ENCODE data around the gene LRRC53. TPM values are rescaled to one million over a fixed set of nuclear protein-coding genes. Genes with fewer than 3 reads are reported as not detected.

Gene LRRC53
- total RNA-seq, 1 donor from 2014 or later, result 0.07 TPM

GRCh38 chr1:74463333-74463988 is 49.0 kb downstream of the LRRC53 start:
- TF ChIP-seq CTCF (IDR thresholded peaks at IDR 0.05; ENCODE audit: unreplicated experiment), result no peak
- Mint-ChIP-seq H3K4me1 (ENCODE audit: low read depth) (peaks cover 16% of the 10 kb centered on the region), H3K27ac (no peak overlapping the region), H3K27me3 (no peaks in the 10 kb centered on the region), H3K36me3 (ENCODE audit: insufficient read depth) (peaks cover 1% of the 10 kb centered on the region), H3K4me3 (ENCODE audit: low read depth) (no peak overlapping the region), H3K9me3 (ENCODE audit: low read depth) (peaks cover 7% of the 10 kb centered on the region)
- DNase-seq (ENCODE audit: low spot score, unreplicated experiment), result no peak

GRCh38 chr1:74457253-74457652 is 55.2 kb downstream of the LRRC53 start:
- no peak for TF ChIP-seq CTCF (IDR thresholded peaks at IDR 0.05; ENCODE audit: unreplicated experiment)
- Mint-ChIP-seq H3K27ac (no peak overlapping the region), H3K27me3 (no peaks in the 10 kb centered on the region), H3K36me3 (ENCODE audit: insufficient read depth) (no peaks in the 10 kb centered on the region), H3K9me3 (ENCODE audit: low read depth) (no peaks in the 10 kb centered on the region), H3K4me3 (ENCODE audit: low read depth) (no peak overlapping the region), H3K4me1 (ENCODE audit: low read depth) (peaks cover 3% of the 10 kb centered on the region)
- no peak for DNase-seq (ENCODE audit: low spot score, unreplicated experiment)

- Mint-ChIP-seq H3K27me3 (no peaks in the 10 kb centered on the region), H3K4me3 (ENCODE audit: low read depth) (no peak overlapping the region), H3K9me3 (ENCODE audit: low read depth) (no peaks in the 10 kb centered on the region), H3K27ac (no peak overlapping the region), H3K36me3 (ENCODE audit: insufficient read depth) (no peaks in the 10 kb centered on the region), H3K4me1 (ENCODE audit: low read depth) (peaks cover 3% of the 10 kb centered on the region)
- DNase-seq (ENCODE audit: low spot score, unreplicated experiment), result no peak
- no peak for TF ChIP-seq CTCF (IDR thresholded peaks at IDR 0.05; ENCODE audit: unreplicated experiment)
Observed at GRCh38 chr1:74455390-74455789, 57.0 kb downstream of the LRRC53 start.

- no peak overlapping the region for H3K4me3 Mint-ChIP-seq (ENCODE audit: low read depth)
- no peaks in the 10 kb centered on the region for H3K27me3 Mint-ChIP-seq
- no peak for TF ChIP-seq CTCF (IDR thresholded peaks at IDR 0.05; ENCODE audit: unreplicated experiment)
- H3K9me3 Mint-ChIP-seq (ENCODE audit: low read depth), result no peaks in the 10 kb centered on the region
- H3K36me3 Mint-ChIP-seq (ENCODE audit: insufficient read depth), result no peaks in the 10 kb centered on the region
- H3K27ac Mint-ChIP-seq, result no peak overlapping the region
- no peaks in the 10 kb centered on the region for H3K4me1 Mint-ChIP-seq (ENCODE audit: low read depth)
- no peak for DNase-seq (ENCODE audit: low spot score, unreplicated experiment)
Observed at GRCh38 chr1:74453277-74453676, 59.1 kb downstream of the LRRC53 start.

- no peak for TF ChIP-seq CTCF (IDR thresholded peaks at IDR 0.05; ENCODE audit: unreplicated experiment)
- Mint-ChIP-seq H3K9me3 (ENCODE audit: low read depth) (no peaks in the 10 kb centered on the region), H3K27me3 (no peaks in the 10 kb centered on the region), H3K27ac (no peak overlapping the region), H3K36me3 (ENCODE audit: insufficient read depth) (no peaks in the 10 kb centered on the region), H3K4me3 (ENCODE audit: low read depth) (no peak overlapping the region), H3K4me1 (ENCODE audit: low read depth) (no peaks in the 10 kb centered on the region)
- no peak for DNase-seq (ENCODE audit: low spot score, unreplicated experiment)
Observed at GRCh38 chr1:74452035-74452434, 60.4 kb downstream of the LRRC53 start.
